Transverse colon (tissue), 4 donors: ENCODE results near the gene MBP.

Experiments used
- EP300 ChIP-seq: sonication (generic); formaldehyde crosslinking; IDR thresholded peaks from one replicate; pipeline ENCODE4 v1.6.1; 2017; ENCODE audit warnings: antibody characterized with exemption, low read depth
- POLR2A ChIP-seq: fragments of 450-650 bp; IDR thresholded peaks from one replicate; pipeline ENCODE4 v1.6.1; 2016; ENCODE audit warnings: antibody characterized with exemption, mild to moderate bottlenecking, moderate library complexity
- POLR2AphosphoS5 ChIP-seq, 3 donors: sonication (generic); formaldehyde crosslinking; IDR thresholded peaks; one replicate each; pipeline ENCODE4 v1.6.1; 2016; ENCODE audit warnings: antibody characterized with exemption in 3 of 3
- TF ChIP-seq, protein P1 (sequence below), 5 experiments: fragments of 200-600 bp in 3 of 5; fragments of 450-650 bp in 2 of 5; sonication (generic) in 3 of 5; IDR thresholded peaks; 1 replicate in 2 of 5; 2 replicates in 3 of 5; pipeline ENCODE4 v1.5.1; 2016 to 2017; ENCODE audit warnings: antibody characterized with exemption in 5 of 5, inconsistent platforms in 3 of 5, mild to moderate bottlenecking in 2 of 5, moderate library complexity in 1 of 5

DNA sequence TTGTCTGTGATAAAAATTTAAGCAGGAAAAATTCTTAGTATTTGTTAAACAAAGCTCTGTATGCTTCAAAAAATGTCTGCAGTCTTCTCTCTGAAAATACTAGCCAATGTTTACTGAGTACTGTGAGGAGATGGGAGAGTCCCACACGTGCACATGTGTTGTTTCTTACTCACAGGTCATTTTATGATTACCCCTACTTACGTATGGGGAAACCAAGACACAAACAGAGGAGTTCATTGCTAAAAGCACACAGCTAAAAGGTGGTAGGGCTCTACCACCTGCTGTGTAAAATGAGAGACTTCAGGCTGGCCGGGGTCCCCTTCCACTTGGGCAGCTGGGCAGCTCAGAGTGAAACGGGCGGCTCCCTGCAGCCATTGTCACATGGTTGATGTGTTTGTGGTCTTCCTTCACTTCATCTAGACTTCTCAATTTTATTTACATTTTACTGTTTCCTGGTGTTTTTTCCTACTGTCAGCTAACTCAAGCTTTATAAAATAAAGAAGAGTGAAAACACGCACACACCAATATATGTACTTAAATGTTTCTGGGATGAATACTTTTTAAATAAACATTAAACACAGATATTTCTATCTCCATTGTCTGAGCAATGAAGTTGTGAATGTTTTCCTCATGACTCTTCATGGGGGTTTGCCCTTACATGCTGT, 71.2 kb downstream of the MBP start:
- TF ChIP-seq POLR2A (no peak), EP300 (no peak), POLR2AphosphoS5 (IDR thresholded peaks at IDR 0.05) (no peak)
- TF ChIP-seq, protein P1, sequence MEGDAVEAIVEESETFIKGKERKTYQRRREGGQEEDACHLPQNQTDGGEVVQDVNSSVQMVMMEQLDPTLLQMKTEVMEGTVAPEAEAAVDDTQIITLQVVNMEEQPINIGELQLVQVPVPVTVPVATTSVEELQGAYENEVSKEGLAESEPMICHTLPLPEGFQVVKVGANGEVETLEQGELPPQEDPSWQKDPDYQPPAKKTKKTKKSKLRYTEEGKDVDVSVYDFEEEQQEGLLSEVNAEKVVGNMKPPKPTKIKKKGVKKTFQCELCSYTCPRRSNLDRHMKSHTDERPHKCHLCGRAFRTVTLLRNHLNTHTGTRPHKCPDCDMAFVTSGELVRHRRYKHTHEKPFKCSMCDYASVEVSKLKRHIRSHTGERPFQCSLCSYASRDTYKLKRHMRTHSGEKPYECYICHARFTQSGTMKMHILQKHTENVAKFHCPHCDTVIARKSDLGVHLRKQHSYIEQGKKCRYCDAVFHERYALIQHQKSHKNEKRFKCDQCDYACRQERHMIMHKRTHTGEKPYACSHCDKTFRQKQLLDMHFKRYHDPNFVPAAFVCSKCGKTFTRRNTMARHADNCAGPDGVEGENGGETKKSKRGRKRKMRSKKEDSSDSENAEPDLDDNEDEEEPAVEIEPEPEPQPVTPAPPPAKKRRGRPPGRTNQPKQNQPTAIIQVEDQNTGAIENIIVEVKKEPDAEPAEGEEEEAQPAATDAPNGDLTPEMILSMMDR (IDR thresholded peaks at IDR 0.05) = no peak
